Renal cortex interstitium (tissue), 11 donors: ENCODE measurements around the gene RNF10. TPM values are rescaled to one million over a fixed set of nuclear protein-coding genes. Genes with fewer than 3 reads are reported as not detected.
"Not testable (repeated sequence)": the region's sequence is repeated elsewhere in the genome, so short reads cannot be mapped to it uniquely, and the experiment has no call there.

Source experiments
- DNase-seq, 11 donors: peaks; one replicate each; pipeline ENCODE4 v3.0.0-alpha.2; 2013; ENCODE audit warnings: low read depth in 9 of 11, low spot score in 4 of 11; ENCODE audit errors: extremely low read depth in 1 of 11
- polyA plus RNA-seq, 3 donors: library from polyadenylated mRNA; unstranded; fragments of 120-200 nt; gene quantifications; one replicate each; pipeline ENCODE4 v1.2.1, GENCODE V29; 2013; ENCODE audit not compliant: insufficient read length in 3 of 3

Gene RNF10
- polyA plus RNA-seq, 3 donors, result 191 to 262 (median 196) TPM

GRCh38 chr12:120500581-120500980 lies 33.6 kb upstream of the RNF10 start:
- DNase-seq, result no peak

GRCh38 chr12:120504587-120504986 lies 29.6 kb upstream of the RNF10 start:
- no peak for DNase-seq

- DNase-seq, result no peak
These were observed 25.6 kb upstream of the RNF10 start for GRCh38 chr12:120508537-120508936.

GRCh38 chr12:120514002-120514401 lies 20.2 kb upstream of the RNF10 start:
- no peak for DNase-seq

DNA sequence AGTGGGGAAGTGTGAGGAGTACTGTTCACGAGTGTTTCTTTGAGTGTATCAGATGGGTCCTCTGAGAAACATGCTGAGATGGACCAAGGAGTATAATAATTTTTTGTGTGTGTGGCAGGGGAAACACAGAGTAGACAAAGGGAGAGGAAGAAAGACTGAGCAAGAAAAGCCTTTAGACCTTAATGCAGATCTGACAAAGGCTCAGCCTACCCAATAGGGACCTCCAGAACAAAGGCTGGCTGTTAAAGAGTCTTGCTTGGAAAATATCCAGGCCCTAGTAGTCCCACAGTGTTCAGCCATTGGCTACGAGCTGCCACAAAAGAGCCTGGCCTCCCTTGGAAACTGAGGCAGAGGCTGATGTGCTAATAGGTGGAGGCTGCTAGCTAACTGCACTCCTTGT lies 18.7 kb upstream of the RNF10 start:
- DNase-seq, result no peak

GRCh38 chr12:120519324-120519723 lies 14.8 kb upstream of the RNF10 start:
- not testable (repeated sequence) for DNase-seq

GRCh38 chr12:120522568-120522967 lies 11.6 kb upstream of the RNF10 start:
- DNase-seq, result no peak

GRCh38 chr12:120528861-120529525 lies 5.2 kb upstream of the RNF10 start, which contains the start of gene COQ5:
COQ5 (minus strand) TSS chr12:120529158; CDS start chr12:120529141, 17 bp downstream.
- DNase-seq, result peak; percentile 83 to 94 (median 90)

GRCh38 chr12:120529641-120530417 lies 4.3 kb upstream of the RNF10 start:
- peak in 5 of 11 donors; percentile 46 to 66 (median 48) for DNase-seq

DNA sequence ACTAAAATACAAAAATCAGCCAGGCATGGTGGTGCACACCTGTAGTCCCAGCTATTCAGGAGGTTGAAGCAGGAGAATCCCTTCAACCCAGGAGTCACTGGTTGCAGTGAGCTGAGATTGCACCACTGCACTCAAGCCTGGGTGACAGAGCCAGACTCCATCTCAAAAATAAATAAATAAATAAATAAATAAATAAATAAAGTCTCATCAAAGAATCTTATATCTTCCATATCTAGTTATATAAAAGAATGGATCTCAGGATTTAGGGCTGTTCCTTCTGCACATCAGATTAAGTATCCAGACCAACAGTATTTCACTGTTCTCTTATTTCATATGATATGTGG lies 3.8 kb upstream of the RNF10 start:
- DNase-seq, result not testable (repeated sequence)

DNA sequence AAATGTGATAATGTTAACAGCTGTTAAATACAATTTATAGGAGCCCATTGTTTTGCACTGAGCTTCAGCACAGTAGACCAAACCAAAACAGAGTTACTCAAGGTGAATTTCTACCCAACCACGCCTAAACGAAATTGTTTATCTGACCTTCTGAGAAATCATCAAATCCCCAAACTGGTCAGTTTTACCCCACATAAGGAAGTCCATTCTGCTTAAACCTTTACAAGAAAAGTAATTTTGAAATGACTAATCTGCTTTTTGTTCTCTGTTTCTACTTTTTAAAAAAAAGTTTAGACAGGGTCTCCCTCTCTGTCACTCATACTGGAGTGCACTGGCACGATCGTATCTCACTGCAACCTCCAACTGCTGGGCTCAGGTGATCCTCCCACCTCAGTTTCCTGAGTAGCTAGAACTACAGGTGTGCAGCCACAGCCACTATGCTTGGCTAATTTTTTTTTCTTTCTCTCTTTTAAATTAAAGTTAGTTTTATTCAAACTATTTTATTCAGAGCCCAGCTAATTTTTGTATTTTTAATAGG lies 1.4 kb upstream of the RNF10 start:
- DNase-seq, result no peak

DNA sequence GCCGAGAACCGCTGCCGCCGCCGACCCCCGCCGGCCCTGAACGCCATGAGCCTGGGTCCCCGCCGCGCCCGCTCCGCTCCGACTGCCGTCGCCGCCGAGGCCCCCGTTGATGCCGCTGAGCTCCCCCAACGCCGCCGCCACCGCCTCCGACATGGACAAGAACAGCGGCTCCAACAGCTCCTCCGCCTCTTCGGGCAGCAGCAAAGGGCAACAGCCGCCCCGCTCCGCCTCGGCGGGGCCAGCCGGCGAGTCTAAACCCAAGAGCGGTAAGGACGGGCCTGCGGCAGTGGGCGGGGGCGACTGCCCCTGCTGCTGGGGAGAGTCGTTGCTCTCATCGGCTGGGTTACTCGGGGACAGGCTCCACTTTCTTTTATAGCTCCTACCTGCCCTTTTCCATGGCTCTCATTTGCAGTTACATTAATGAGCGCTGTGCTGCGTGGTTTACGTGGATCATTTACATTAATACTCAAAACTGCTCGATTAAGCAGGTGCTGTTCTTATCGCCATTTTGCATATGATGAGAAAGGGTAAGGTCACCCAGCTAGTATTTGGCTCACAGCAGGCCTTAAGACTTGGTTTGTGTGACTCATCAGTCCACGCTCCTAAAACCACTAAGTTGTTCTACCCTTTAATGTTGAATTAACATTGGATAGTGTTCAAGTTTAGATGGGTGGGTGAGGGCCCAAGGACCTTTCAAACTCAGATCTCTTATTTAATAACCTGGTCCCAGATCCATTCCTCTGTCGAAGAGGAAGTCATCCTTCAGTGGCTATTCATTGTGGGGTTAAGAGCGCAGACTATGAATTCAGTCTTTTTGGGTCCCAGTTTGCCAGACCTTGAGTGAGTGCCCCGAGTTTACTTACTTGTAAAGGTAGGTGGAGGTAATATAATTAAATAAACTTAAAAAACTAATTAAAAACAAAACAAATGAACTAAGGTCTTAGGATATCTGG lies 823 bp downstream of the RNF10 start:
- DNase-seq, result peak in 4 of 11 donors; percentile 32 to 53 (median 47)

- DNase-seq, result no peak
These were observed 2.1 kb downstream of the RNF10 start for GRCh38 chr12:120536064-120536791.

DNA sequence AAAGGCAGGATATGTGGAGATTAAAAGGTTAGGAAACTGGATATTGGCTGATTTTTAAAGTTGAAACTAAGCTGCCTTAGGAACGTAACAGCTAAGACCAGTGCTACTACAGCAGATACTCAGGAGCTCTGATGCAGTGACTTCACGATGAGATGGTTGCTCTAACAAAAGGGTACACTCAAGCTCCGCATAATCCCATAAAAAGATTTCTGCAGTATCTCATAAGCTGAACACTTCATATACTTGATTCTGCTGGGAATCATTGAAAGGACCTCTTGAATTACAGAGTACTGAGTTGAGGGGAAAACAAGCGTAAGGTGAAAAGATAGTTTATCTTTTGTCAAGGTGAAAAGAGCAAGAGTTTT lies 3.7 kb downstream of the RNF10 start:
- DNase-seq, result no peak

GRCh38 chr12:120538281-120539156 lies 4.4 kb downstream of the RNF10 start:
- DNase-seq, result peak in 1 of 11 donors; percentile 37

- DNase-seq, result no peak
These were observed 5.1 kb downstream of the RNF10 start for GRCh38 chr12:120539303-120539702.

- no peak for DNase-seq
These were observed 6.3 kb downstream of the RNF10 start for GRCh38 chr12:120540445-120540844.

GRCh38 chr12:120542166-120542565 lies 8.0 kb downstream of the RNF10 start:
- no peak for DNase-seq
